ENCODE results near the gene FBN1. TPM values are rescaled to one million over a fixed set of nuclear protein-coding genes. Genes with fewer than 3 reads are reported as not detected.

The FBN1 gene
- total RNA-seq, 1 experiment from 2014 or later = 5.5 TPM

- no peaks in the 10 kb centered on the region for H3K27me3 ChIP-seq (ENCODE audit: control insufficient read depth, insufficient read depth, low read length)
- DNase-seq = no peak
Measured at GRCh38 chr15:48550822-48551525, 94.5 kb downstream of the FBN1 start.

GRCh38 chr15:48548455-48548854 is 97.1 kb downstream of the FBN1 start:
- Histone ChIP-seq H3K36me3 (replicated peaks; ENCODE audit: control insufficient read depth, insufficient read depth, low read length) (no peaks in the 10 kb centered on the region), H3K4me3 (ENCODE audit: insufficient read depth, low read depth, low read length) (no peak overlapping the region), H3K27me3 (ENCODE audit: control insufficient read depth, insufficient read depth, low read length) (no peaks in the 10 kb centered on the region)
- no peak for DNase-seq

More at GRCh38 chr15:48550822-48551525, 94.5 kb downstream of the FBN1 start:
- Histone ChIP-seq H3K36me3 (replicated peaks; ENCODE audit: control insufficient read depth, insufficient read depth, low read length) (no peaks in the 10 kb centered on the region), H3K4me3 (ENCODE audit: insufficient read depth, low read depth, low read length) (no peak overlapping the region)

GRCh38 chr15:48547286-48547685 is 98.2 kb downstream of the FBN1 start:
- no peak for DNase-seq
- Histone ChIP-seq H3K4me3 (ENCODE audit: insufficient read depth, low read depth, low read length) (no peak overlapping the region), H3K36me3 (replicated peaks; ENCODE audit: control insufficient read depth, insufficient read depth, low read length) (no peaks in the 10 kb centered on the region), H3K27me3 (ENCODE audit: control insufficient read depth, insufficient read depth, low read length) (no peaks in the 10 kb centered on the region)

GRCh38 chr15:48546296-48546695 is 99.2 kb downstream of the FBN1 start:
- Histone ChIP-seq H3K27me3 (ENCODE audit: control insufficient read depth, insufficient read depth, low read length) (no peaks in the 10 kb centered on the region), H3K36me3 (replicated peaks; ENCODE audit: control insufficient read depth, insufficient read depth, low read length) (no peaks in the 10 kb centered on the region), H3K4me3 (ENCODE audit: insufficient read depth, low read depth, low read length) (no peak overlapping the region)
- no peak for DNase-seq

GRCh38 chr15:48544778-48545177 is 100.7 kb downstream of the FBN1 start:
- H3K36me3 ChIP-seq (replicated peaks; ENCODE audit: control insufficient read depth, insufficient read depth, low read length) = no peaks in the 10 kb centered on the region
- no peaks in the 10 kb centered on the region for H3K27me3 ChIP-seq (ENCODE audit: control insufficient read depth, insufficient read depth, low read length)
- DNase-seq = no peak
- no peak overlapping the region for H3K4me3 ChIP-seq (ENCODE audit: insufficient read depth, low read depth, low read length)

- Histone ChIP-seq H3K27me3 (ENCODE audit: control insufficient read depth, insufficient read depth, low read length) (no peaks in the 10 kb centered on the region), H3K36me3 (replicated peaks; ENCODE audit: control insufficient read depth, insufficient read depth, low read length) (no peaks in the 10 kb centered on the region), H3K4me3 (ENCODE audit: insufficient read depth, low read depth, low read length) (no peak overlapping the region)
- no peak for DNase-seq
Measured at GRCh38 chr15:48541341-48542278, 103.9 kb downstream of the FBN1 start.

- DNase-seq = no peak
Measured at GRCh38 chr15:48540756-48541155, 104.8 kb downstream of the FBN1 start.

GRCh38 chr15:48538941-48539340 is 106.6 kb downstream of the FBN1 start:
- Histone ChIP-seq H3K36me3 (replicated peaks; ENCODE audit: control insufficient read depth, insufficient read depth, low read length) (no peaks in the 10 kb centered on the region), H3K27me3 (ENCODE audit: control insufficient read depth, insufficient read depth, low read length) (no peaks in the 10 kb centered on the region)
- no peak for DNase-seq

More at GRCh38 chr15:48540756-48541155, 104.8 kb downstream of the FBN1 start:
- Histone ChIP-seq H3K4me3 (ENCODE audit: insufficient read depth, low read depth, low read length) (no peak overlapping the region), H3K36me3 (replicated peaks; ENCODE audit: control insufficient read depth, insufficient read depth, low read length) (no peaks in the 10 kb centered on the region), H3K27me3 (ENCODE audit: control insufficient read depth, insufficient read depth, low read length) (no peaks in the 10 kb centered on the region)

GRCh38 chr15:48537271-48538113 is 108.0 kb downstream of the FBN1 start:
- no peaks in the 10 kb centered on the region for H3K27me3 ChIP-seq (ENCODE audit: control insufficient read depth, insufficient read depth, low read length)
- DNase-seq = no peak
- H3K36me3 ChIP-seq (replicated peaks; ENCODE audit: control insufficient read depth, insufficient read depth, low read length) = no peaks in the 10 kb centered on the region
- H3K4me3 ChIP-seq (ENCODE audit: insufficient read depth, low read depth, low read length) = no peak overlapping the region

More at GRCh38 chr15:48538941-48539340, 106.6 kb downstream of the FBN1 start:
- H3K4me3 ChIP-seq (ENCODE audit: insufficient read depth, low read depth, low read length) = no peak overlapping the region

- no peak for DNase-seq
- Histone ChIP-seq H3K4me3 (ENCODE audit: insufficient read depth, low read depth, low read length) (no peak overlapping the region), H3K36me3 (replicated peaks; ENCODE audit: control insufficient read depth, insufficient read depth, low read length) (no peaks in the 10 kb centered on the region), H3K27me3 (ENCODE audit: control insufficient read depth, insufficient read depth, low read length) (no peaks in the 10 kb centered on the region)
Measured at GRCh38 chr15:48536681-48537091, 108.8 kb downstream of the FBN1 start.

GRCh38 chr15:48533982-48534381 is 111.5 kb downstream of the FBN1 start:
- Histone ChIP-seq H3K4me3 (ENCODE audit: insufficient read depth, low read depth, low read length) (no peak overlapping the region), H3K36me3 (replicated peaks; ENCODE audit: control insufficient read depth, insufficient read depth, low read length) (no peaks in the 10 kb centered on the region), H3K27me3 (ENCODE audit: control insufficient read depth, insufficient read depth, low read length) (no peaks in the 10 kb centered on the region)
- DNase-seq = no peak

- no peak overlapping the region for H3K4me3 ChIP-seq (ENCODE audit: insufficient read depth, low read depth, low read length)
- H3K36me3 ChIP-seq (replicated peaks; ENCODE audit: control insufficient read depth, insufficient read depth, low read length) = no peaks in the 10 kb centered on the region
- no peaks in the 10 kb centered on the region for H3K27me3 ChIP-seq (ENCODE audit: control insufficient read depth, insufficient read depth, low read length)
- no peak for DNase-seq
Measured at GRCh38 chr15:48532946-48533345, 112.6 kb downstream of the FBN1 start.

- Histone ChIP-seq H3K27me3 (ENCODE audit: control insufficient read depth, insufficient read depth, low read length) (no peaks in the 10 kb centered on the region), H3K4me3 (ENCODE audit: insufficient read depth, low read depth, low read length) (no peak overlapping the region), H3K36me3 (replicated peaks; ENCODE audit: control insufficient read depth, insufficient read depth, low read length) (no peaks in the 10 kb centered on the region)
- no peak for DNase-seq
Measured at GRCh38 chr15:48530528-48530927, 115.0 kb downstream of the FBN1 start.

GRCh38 chr15:48528921-48529320 is 116.6 kb downstream of the FBN1 start:
- Histone ChIP-seq H3K4me3 (ENCODE audit: insufficient read depth, low read depth, low read length) (no peak overlapping the region), H3K27me3 (ENCODE audit: control insufficient read depth, insufficient read depth, low read length) (no peaks in the 10 kb centered on the region), H3K36me3 (replicated peaks; ENCODE audit: control insufficient read depth, insufficient read depth, low read length) (no peaks in the 10 kb centered on the region)
- DNase-seq = no peak
